Breast epithelium (tissue), 3 donors: ENCODE results near the gene C2CD5.

Source experiments
- CTCF ChIP-seq, 3 donors: fragments of 450-650 bp; IDR thresholded peaks; one replicate each; pipeline ENCODE4 v1.5.1; 2016 to 2017; ENCODE audit warnings: antibody characterized with exemption in 3 of 3, mild to moderate bottlenecking in 3 of 3, moderate library complexity in 3 of 3
- POLR2A ChIP-seq: fragments of 450-650 bp; IDR thresholded peaks from one replicate; pipeline ENCODE4 v1.6.1; 2016; ENCODE audit warnings: antibody characterized with exemption, mild to moderate bottlenecking, moderate library complexity

DNA sequence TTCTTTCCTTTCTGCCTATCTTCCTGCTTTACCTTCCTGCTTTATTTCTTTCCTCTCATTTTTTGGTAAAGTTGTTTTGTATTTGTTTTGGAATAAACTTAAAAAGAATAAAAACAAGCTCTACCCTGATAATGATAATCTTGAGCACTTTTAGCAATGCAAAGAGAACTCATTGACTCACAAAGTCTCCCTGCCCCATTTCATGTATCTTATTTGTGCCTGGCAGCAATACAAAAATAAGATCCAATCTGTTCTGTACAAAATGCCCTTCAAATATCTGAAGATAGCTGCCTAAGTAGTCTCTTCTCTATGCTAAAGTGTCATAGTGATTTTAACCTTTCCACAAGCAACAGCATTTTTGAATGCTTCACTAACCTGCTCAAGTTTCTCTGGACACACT, 49.5 kb upstream of the C2CD5 start:
- no peak for TF ChIP-seq CTCF (IDR thresholded peaks at IDR 0.05)
- TF ChIP-seq POLR2A: no peak
